Right lobe of liver (tissue), 6 donors: ENCODE results near the gene PEX1. TPM values are rescaled to one million over a fixed set of nuclear protein-coding genes. Genes with fewer than 3 reads are reported as not detected.

Experiments
- ATAC-seq, 4 donors: fragments of 200-7000 bp; cut with Tn5 transposase; one replicate each; pipeline ENCODE4 v1.9.1; 2020; ENCODE audit warnings: mild to moderate bottlenecking in 4 of 4, moderate library complexity in 4 of 4
- DNase-seq, 3 donors: peaks; one replicate each; pipeline ENCODE4 v3.0.0-alpha.2; 2020
- H3K27ac ChIP-seq, 3 donors: fragments of 200-600 bp; one replicate each; pipeline ENCODE4 v1.8.0; 2022
- H3K27me3 ChIP-seq, 2 donors: fragments of 200-600 bp; one replicate each; pipeline ENCODE4 v1.8.0; 2022
- H3K36me3 ChIP-seq, 4 donors: fragments of 200-600 bp; sonication (generic) in 1 of 4; one replicate each; pipeline versions ENCODE4 v1.5.1 to v1.8.0; 2017 to 2022; ENCODE audit warnings: control low read depth in 1 of 4
- H3K4me1 ChIP-seq, 4 donors: fragments of 200-600 bp; sonication (generic) in 1 of 4; one replicate each; pipeline versions ENCODE4 v1.5.1 to v1.8.0; 2017 to 2022; ENCODE audit warnings: control low read depth in 1 of 4
- H3K4me3 ChIP-seq, 3 donors: fragments of 200-600 bp; one replicate each; pipeline ENCODE4 v1.8.0; 2022
- H3K9me3 ChIP-seq, 4 donors: fragments of 200-600 bp; sonication (generic) in 1 of 4; one replicate each; pipeline versions ENCODE4 v1.5.1 to v1.8.0; 2017 to 2022; ENCODE audit warnings: control low read depth in 1 of 4
- CTCF ChIP-seq, 4 donors: fragments of 200-600 bp in 3 of 4; fragments of 450-650 bp in 1 of 4; IDR thresholded peaks; one replicate each; pipeline versions ENCODE4 v1.5.1 to v1.8.0; 2016 to 2022; ENCODE audit warnings: antibody characterized with exemption in 4 of 4, mild to moderate bottlenecking in 2 of 4
- POLR2A ChIP-seq: fragments of 450-650 bp; IDR thresholded peaks from one replicate; pipeline ENCODE4 v1.6.1; 2017; ENCODE audit warnings: antibody characterized with exemption, mild to moderate bottlenecking
- WGBS: methylation state at CpG from one replicate; pipeline ENCODE4 v1.1.6; 2018; ENCODE audit warnings: low coverage, low lambda C conversion rate; ENCODE audit not compliant: insufficient coverage; ENCODE audit errors: missing lambda C conversion rate; 5-methylcytosine and 5-hydroxymethylcytosine counted together
- intact Hi-C, 2 donors: fragments of 100-400 bp; cut with DNase I; formaldehyde crosslinking; loops; one replicate each; pipeline versions ENCODE4 v1.11.2 to v1.14.1; 2022
- total RNA-seq, 6 experiments: library from RNA; depleted of rRNA in 2 of 6; stranded (reverse); fragments of >200 nt in 2 of 6; fragmentation: NEBNext Ultra II Directional in 3 of 6; extraction: Animal tissue kit (Norgen Biotek cat#: 25700) in 3 of 6; gene quantifications; one replicate each; pipeline versions ENCODE4 v1.1.0 to v1.2.4, GENCODE V29; 2016 to 2023
- donor health status: DM: no; HTN: yes; CAD: no.
- donor health status: DM: no; HTN: no; CAD: no.
- donor health status: DM: no; HTN: no; CAD: no.
- donor health status: DM: no; HTN: yes; CAD: no.
- donor health status: DM: no; HTN: yes; CAD: no.

PEX1 gene
- total RNA-seq, 6 experiments from 2014 or later: 10.0 to 12.0 (median 10.8) TPM

GRCh38 chr7:92513167-92513902 is 15.0 kb downstream of the PEX1 start:
- H3K27ac ChIP-seq: no peak overlapping the region
- DNase-seq (no peak), ATAC-seq (no peak)
- H3K27me3 ChIP-seq: no peaks in the 10 kb centered on the region
- no peaks in the 10 kb centered on the region for H3K36me3 ChIP-seq
- TF ChIP-seq CTCF (IDR thresholded peaks at IDR 0.05) (no peak), POLR2A (no peak)
- intact Hi-C loops: no loop called here
- no peaks in the 10 kb centered on the region for H3K4me1 ChIP-seq
- H3K4me3 ChIP-seq: no peak overlapping the region
- 57% methylated on average over 3 of the region's 3 CpGs for WGBS
- H3K9me3 ChIP-seq: no peaks in the 10 kb centered on the region

- Histone ChIP-seq H3K4me3 (no peak overlapping the region), H3K9me3 (no peaks in the 10 kb centered on the region), H3K36me3 (peaks cover 0 to 13% (median 0%) of the 10 kb centered on the region in 4 donors), H3K27me3 (no peaks in the 10 kb centered on the region), H3K27ac (no peak overlapping the region), H3K4me1 (no peaks in the 10 kb centered on the region)
- ATAC-seq (no peak), DNase-seq (no peak)
- 94% methylated on average over 5 of the region's 5 CpGs for WGBS
- TF ChIP-seq POLR2A (no peak), CTCF (IDR thresholded peaks at IDR 0.05) (no peak)
- intact Hi-C loops: no loop called here
These were observed 19.4 kb downstream of the PEX1 start for GRCh38 chr7:92508946-92509345.

- Histone ChIP-seq H3K27ac (no peak overlapping the region), H3K9me3 (no peaks in the 10 kb centered on the region), H3K36me3 (peaks cover 0 to 32% (median 0%) of the 10 kb centered on the region in 4 donors), H3K27me3 (no peaks in the 10 kb centered on the region), H3K4me1 (no peaks in the 10 kb centered on the region), H3K4me3 (no peak overlapping the region)
- ATAC-seq: no peak
- intact Hi-C loops: no loop called here
- TF ChIP-seq POLR2A: no peak
- TF ChIP-seq CTCF (IDR thresholded peaks at IDR 0.05): no peak
- 87% methylated on average over 2 of the region's 2 CpGs for WGBS
- no peak for DNase-seq
These were observed 22.0 kb downstream of the PEX1 start for GRCh38 chr7:92506363-92506762.

GRCh38 chr7:92504563-92504962 is 23.8 kb downstream of the PEX1 start:
- intact Hi-C loops: no loop called here
- H3K27me3 ChIP-seq: no peaks in the 10 kb centered on the region
- ATAC-seq: peak in 2 of 4 donors; percentile 16 to 32
- H3K4me3 ChIP-seq: no peak overlapping the region
- TF ChIP-seq POLR2A (no peak), CTCF (IDR thresholded peaks at IDR 0.05) (no peak)
- no peaks in the 10 kb centered on the region for H3K4me1 ChIP-seq
- 51% methylated on average over 3 of the region's 3 CpGs for WGBS
- peaks cover 0 to 47% (median 2%) of the 10 kb centered on the region in 4 donors for H3K36me3 ChIP-seq
- no peaks in the 10 kb centered on the region for H3K9me3 ChIP-seq
- no peak for DNase-seq
- no peak overlapping the region for H3K27ac ChIP-seq
